ENCODE measurements around the gene MDP1.

Gene MDP1

DNA sequence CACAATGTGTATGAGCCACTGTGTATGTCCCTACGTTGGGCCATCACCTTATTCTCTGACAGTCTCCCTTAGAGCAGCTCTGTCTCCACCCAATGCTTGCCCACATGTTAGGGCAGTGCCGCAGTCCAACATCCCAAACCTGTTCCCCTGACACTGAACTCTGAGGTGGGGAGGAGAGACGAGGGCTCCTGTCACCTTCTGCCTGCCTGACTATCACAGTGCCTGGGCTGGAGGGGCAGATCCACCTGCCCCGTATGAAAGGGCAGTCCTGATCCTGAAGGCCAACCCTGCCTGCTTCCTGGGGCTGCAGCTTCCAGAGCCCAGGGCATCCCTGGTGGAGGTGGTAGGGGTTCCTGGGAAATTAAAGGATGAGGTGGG is 44.9 kb upstream of the MDP1 start:
- no peak for TF ChIP-seq ZFP30 (CRISPR knock-in tag; IDR thresholded peaks at IDR 0.05)
- TF ChIP-seq ESRRG (CRISPR knock-in tag; IDR thresholded peaks at IDR 0.05): no peak
- no peak for TF ChIP-seq ZNF8 (CRISPR knock-in tag; IDR thresholded peaks at IDR 0.05)
- TF ChIP-seq GLIS3 (CRISPR knock-in tag; IDR thresholded peaks at IDR 0.05): no peak
- TF ChIP-seq, protein P1, sequence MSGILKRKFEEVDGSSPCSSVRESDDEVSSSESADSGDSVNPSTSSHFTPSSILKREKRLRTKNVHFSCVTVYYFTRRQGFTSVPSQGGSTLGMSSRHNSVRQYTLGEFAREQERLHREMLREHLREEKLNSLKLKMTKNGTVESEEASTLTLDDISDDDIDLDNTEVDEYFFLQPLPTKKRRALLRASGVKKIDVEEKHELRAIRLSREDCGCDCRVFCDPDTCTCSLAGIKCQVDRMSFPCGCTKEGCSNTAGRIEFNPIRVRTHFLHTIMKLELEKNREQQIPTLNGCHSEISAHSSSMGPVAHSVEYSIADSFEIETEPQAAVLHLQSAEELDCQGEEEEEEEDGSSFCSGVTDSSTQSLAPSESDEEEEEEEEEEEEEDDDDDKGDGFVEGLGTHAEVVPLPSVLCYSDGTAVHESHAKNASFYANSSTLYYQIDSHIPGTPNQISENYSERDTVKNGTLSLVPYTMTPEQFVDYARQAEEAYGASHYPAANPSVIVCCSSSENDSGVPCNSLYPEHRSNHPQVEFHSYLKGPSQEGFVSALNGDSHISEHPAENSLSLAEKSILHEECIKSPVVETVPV (CRISPR knock-in tag; IDR thresholded peaks at IDR 0.05): no peak
- TF ChIP-seq ZNF70 (CRISPR knock-in tag; IDR thresholded peaks at IDR 0.05): no peak
- TF ChIP-seq ISL1 (CRISPR knock-in tag; IDR thresholded peaks at IDR 0.05): no peak
- TF ChIP-seq OSR1 (CRISPR knock-in tag; IDR thresholded peaks at IDR 0.05): no peak
- ATAC-seq: no peak

DNA sequence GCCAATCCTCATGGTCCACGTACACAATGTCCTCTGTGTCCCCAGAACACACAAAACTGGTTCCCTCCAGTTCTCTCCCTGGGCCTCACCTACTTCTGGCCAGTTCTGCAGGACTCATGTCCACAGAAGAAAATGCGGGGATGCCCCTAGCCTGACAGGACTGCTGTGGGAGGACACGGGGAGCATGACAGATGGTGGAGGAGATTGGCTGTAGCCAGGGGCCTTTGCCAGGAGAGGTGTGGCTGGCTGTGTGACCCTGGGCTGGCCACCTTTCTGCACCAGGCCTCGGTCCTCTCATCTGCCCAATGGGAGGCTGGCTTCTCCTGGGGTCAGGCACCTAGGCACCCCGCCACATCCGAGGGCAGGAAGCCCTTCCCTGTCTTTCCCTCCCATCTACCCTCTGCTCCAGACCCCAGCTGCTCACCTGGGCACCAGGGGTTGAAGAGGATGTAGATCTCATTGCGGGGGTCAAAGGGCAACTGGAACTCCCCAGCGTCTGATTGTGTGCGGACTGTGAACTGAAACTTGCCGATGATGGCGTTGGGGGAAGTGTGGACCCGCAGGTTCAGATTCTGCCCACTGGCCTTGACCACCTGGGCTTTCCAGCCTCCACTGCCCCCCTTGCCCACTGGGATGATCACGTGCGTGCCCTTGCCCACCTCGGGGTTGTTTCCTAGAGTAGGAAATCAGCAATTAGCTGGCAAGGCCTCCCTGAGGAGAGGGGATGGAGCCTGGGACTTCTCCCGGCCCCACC is 44.3 kb upstream of the MDP1 start:
- ATAC-seq: no peak
- TF ChIP-seq RARB (CRISPR knock-in tag; IDR thresholded peaks at IDR 0.05): no peak
- no peak for TF ChIP-seq ZC3H10 (CRISPR knock-in tag; IDR thresholded peaks at IDR 0.05)
- TF ChIP-seq ZNF8 (CRISPR knock-in tag; IDR thresholded peaks at IDR 0.05): no peak
- TF ChIP-seq ZNF565 (CRISPR knock-in tag; conservative IDR thresholded peaks at IDR 0.05; ENCODE audit: low read depth): no peak
- no peak for TF ChIP-seq OSR1 (CRISPR knock-in tag; IDR thresholded peaks at IDR 0.05)
- TF ChIP-seq, protein P2, sequence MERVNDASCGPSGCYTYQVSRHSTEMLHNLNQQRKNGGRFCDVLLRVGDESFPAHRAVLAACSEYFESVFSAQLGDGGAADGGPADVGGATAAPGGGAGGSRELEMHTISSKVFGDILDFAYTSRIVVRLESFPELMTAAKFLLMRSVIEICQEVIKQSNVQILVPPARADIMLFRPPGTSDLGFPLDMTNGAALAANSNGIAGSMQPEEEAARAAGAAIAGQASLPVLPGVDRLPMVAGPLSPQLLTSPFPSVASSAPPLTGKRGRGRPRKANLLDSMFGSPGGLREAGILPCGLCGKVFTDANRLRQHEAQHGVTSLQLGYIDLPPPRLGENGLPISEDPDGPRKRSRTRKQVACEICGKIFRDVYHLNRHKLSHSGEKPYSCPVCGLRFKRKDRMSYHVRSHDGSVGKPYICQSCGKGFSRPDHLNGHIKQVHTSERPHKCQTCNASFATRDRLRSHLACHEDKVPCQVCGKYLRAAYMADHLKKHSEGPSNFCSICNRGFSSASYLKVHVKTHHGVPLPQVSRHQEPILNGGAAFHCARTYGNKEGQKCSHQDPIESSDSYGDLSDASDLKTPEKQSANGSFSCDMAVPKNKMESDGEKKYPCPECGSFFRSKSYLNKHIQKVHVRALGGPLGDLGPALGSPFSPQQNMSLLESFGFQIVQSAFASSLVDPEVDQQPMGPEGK (CRISPR knock-in tag; IDR thresholded peaks at IDR 0.05; ENCODE audit: borderline replicate concordance): no peak
- TF ChIP-seq ZNF70 (CRISPR knock-in tag; IDR thresholded peaks at IDR 0.05): no peak
- TF ChIP-seq, protein P3, sequence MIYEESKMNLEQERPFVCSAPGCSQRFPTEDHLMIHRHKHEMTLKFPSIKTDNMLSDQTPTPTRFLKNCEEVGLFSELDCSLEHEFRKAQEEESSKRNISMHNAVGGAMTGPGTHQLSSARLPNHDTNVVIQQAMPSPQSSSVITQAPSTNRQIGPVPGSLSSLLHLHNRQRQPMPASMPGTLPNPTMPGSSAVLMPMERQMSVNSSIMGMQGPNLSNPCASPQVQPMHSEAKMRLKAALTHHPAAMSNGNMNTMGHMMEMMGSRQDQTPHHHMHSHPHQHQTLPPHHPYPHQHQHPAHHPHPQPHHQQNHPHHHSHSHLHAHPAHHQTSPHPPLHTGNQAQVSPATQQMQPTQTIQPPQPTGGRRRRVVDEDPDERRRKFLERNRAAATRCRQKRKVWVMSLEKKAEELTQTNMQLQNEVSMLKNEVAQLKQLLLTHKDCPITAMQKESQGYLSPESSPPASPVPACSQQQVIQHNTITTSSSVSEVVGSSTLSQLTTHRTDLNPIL (CRISPR knock-in tag; IDR thresholded peaks at IDR 0.05; ENCODE audit: low read depth): no peak
- TF ChIP-seq TOX (CRISPR knock-in tag; IDR thresholded peaks at IDR 0.05; ENCODE audit: borderline replicate concordance): no peak
- TF ChIP-seq CSDC2 (CRISPR knock-in tag; IDR thresholded peaks at IDR 0.05): no peak
- TF ChIP-seq, protein P4, sequence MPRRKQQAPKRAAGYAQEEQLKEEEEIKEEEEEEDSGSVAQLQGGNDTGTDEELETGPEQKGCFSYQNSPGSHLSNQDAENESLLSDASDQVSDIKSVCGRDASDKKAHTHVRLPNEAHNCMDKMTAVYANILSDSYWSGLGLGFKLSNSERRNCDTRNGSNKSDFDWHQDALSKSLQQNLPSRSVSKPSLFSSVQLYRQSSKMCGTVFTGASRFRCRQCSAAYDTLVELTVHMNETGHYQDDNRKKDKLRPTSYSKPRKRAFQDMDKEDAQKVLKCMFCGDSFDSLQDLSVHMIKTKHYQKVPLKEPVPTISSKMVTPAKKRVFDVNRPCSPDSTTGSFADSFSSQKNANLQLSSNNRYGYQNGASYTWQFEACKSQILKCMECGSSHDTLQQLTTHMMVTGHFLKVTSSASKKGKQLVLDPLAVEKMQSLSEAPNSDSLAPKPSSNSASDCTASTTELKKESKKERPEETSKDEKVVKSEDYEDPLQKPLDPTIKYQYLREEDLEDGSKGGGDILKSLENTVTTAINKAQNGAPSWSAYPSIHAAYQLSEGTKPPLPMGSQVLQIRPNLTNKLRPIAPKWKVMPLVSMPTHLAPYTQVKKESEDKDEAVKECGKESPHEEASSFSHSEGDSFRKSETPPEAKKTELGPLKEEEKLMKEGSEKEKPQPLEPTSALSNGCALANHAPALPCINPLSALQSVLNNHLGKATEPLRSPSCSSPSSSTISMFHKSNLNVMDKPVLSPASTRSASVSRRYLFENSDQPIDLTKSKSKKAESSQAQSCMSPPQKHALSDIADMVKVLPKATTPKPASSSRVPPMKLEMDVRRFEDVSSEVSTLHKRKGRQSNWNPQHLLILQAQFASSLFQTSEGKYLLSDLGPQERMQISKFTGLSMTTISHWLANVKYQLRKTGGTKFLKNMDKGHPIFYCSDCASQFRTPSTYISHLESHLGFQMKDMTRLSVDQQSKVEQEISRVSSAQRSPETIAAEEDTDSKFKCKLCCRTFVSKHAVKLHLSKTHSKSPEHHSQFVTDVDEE (CRISPR knock-in tag; IDR thresholded peaks at IDR 0.05): no peak
- TF ChIP-seq, protein P1 (CRISPR knock-in tag; IDR thresholded peaks at IDR 0.05): no peak
- no peak for TF ChIP-seq ARNTL (CRISPR knock-in tag; IDR thresholded peaks at IDR 0.05; ENCODE audit: borderline replicate concordance, low read depth)
- TF ChIP-seq, protein P5, sequence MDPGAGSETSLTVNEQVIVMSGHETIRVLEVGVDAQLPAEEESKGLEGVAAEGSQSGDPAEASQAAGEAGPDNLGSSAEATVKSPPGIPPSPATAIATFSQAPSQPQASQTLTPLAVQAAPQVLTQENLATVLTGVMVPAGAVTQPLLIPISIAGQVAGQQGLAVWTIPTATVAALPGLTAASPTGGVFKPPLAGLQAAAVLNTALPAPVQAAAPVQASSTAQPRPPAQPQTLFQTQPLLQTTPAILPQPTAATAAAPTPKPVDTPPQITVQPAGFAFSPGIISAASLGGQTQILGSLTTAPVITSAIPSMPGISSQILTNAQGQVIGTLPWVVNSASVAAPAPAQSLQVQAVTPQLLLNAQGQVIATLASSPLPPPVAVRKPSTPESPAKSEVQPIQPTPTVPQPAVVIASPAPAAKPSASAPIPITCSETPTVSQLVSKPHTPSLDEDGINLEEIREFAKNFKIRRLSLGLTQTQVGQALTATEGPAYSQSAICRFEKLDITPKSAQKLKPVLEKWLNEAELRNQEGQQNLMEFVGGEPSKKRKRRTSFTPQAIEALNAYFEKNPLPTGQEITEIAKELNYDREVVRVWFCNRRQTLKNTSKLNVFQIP (CRISPR knock-in tag; IDR thresholded peaks at IDR 0.05; ENCODE audit: borderline replicate concordance, low read depth): no peak
- TF ChIP-seq ISL1 (CRISPR knock-in tag; IDR thresholded peaks at IDR 0.05): no peak
- TF ChIP-seq BACH2 (CRISPR knock-in tag; IDR thresholded peaks at IDR 0.05; ENCODE audit: borderline replicate concordance): no peak
- TF ChIP-seq TCF4 (CRISPR knock-in tag; IDR thresholded peaks at IDR 0.05; ENCODE audit: borderline replicate concordance): no peak
- no peak for TF ChIP-seq SNAI2 (CRISPR knock-in tag; IDR thresholded peaks at IDR 0.05)
- TF ChIP-seq ZFP3 (CRISPR knock-in tag; IDR thresholded peaks at IDR 0.05): no peak
- no peak for TF ChIP-seq PPARA (CRISPR knock-in tag; IDR thresholded peaks at IDR 0.05; ENCODE audit: borderline replicate concordance)

Measured in SK-N-SH treated with all-trans-retinoic acid at 6 μM for 48 hours (cell line).